ENCODE measurements around the gene NUDT13.

NUDT13 gene

DNA sequence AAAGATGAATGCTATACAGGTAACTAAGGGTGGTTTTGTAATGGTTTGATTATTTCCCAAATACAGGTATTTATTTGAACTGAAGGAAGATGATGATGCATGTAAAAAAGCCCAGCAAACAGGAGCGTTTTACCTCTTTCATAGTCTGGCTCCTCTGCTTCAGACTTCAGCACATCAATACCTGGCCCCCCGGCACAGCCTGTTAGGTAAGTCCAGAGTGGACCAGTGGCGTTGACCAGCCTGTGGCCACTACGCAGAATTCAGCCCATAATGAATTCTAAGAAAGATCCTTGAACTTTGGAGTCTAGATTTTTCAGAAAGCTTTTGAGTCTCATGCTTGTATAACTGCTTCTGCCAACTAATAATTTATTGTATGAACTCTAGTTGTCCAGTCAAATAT is 9.7 kb downstream of the NUDT13 start:
- no peak overlapping the region for H3K4me3 ChIP-seq (ENCODE audit: low read depth, low read length)
- no peak for DNase-seq
- no peaks in the 10 kb centered on the region for H3K27me3 ChIP-seq (replicated peaks)
- peaks cover 2% of the 10 kb centered on the region for H3K36me3 ChIP-seq (replicated peaks)
- H3K27ac ChIP-seq, result no peak overlapping the region
- in situ Hi-C loops (cut with HindIII; ENCODE audit: low pct_ligation_motif_present, low sequenced_read_pairs), result no loop called here
- TF ChIP-seq CTCF (IDR thresholded peaks at IDR 0.05; ENCODE audit: low read depth, low read length, missing control alignments), result no peak

DNA sequence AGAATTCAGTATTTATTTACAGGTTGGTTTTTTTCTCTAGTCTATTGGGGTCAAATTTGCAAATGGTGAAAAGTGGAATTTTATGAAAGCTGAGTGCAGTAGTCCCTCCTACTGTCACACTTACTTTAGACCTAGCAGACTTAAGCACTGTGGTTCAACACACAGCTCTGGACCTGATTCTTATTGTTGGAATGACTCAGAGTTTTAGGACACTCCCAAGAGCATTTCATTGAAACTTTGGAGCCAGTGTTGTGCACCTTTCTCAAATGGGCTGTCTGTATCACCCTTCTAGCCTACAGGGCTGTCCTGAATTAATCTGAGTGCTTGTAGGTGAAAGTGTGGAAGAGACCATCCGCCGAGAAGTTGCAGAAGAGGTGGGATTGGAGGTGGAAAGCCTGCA is 16.1 kb downstream of the NUDT13 start:
- DNase-seq, result no peak
- no peak overlapping the region for H3K4me3 ChIP-seq (ENCODE audit: low read depth, low read length)
- H3K27me3 ChIP-seq (replicated peaks), result no peaks in the 10 kb centered on the region
- in situ Hi-C loops (cut with HindIII; ENCODE audit: low pct_ligation_motif_present, low sequenced_read_pairs), result no loop called here
- TF ChIP-seq CTCF (IDR thresholded peaks at IDR 0.05; ENCODE audit: low read depth, low read length, missing control alignments), result no peak
- no peak overlapping the region for H3K27ac ChIP-seq
- peaks cover 18% of the 10 kb centered on the region for H3K36me3 ChIP-seq (replicated peaks)

- no peak overlapping the region for H3K27ac ChIP-seq
- no peak for TF ChIP-seq CTCF (IDR thresholded peaks at IDR 0.05; ENCODE audit: low read depth, low read length, missing control alignments)
- DNase-seq, result no peak
- in situ Hi-C loops (cut with HindIII; ENCODE audit: low pct_ligation_motif_present, low sequenced_read_pairs), result no loop called here
- peaks cover 45% of the 10 kb centered on the region for H3K36me3 ChIP-seq (replicated peaks)
- no peaks in the 10 kb centered on the region for H3K27me3 ChIP-seq (replicated peaks)
- no peak overlapping the region for H3K4me3 ChIP-seq (ENCODE audit: low read depth, low read length)
Measured at GRCh38 chr10:73131301-73131700, 21.0 kb downstream of the NUDT13 start.

GRCh38 chr10:73131913-73132686 is 21.8 kb downstream of the NUDT13 start:
- DNase-seq, result no peak
- no peak overlapping the region for H3K4me3 ChIP-seq (ENCODE audit: low read depth, low read length)
- H3K27ac ChIP-seq, result no peak overlapping the region
- in situ Hi-C loops (cut with HindIII; ENCODE audit: low pct_ligation_motif_present, low sequenced_read_pairs), result no loop called here
- TF ChIP-seq CTCF (IDR thresholded peaks at IDR 0.05; ENCODE audit: low read depth, low read length, missing control alignments), result no peak
- no peaks in the 10 kb centered on the region for H3K27me3 ChIP-seq (replicated peaks)
- peaks cover 47% of the 10 kb centered on the region for H3K36me3 ChIP-seq (replicated peaks)

DNA sequence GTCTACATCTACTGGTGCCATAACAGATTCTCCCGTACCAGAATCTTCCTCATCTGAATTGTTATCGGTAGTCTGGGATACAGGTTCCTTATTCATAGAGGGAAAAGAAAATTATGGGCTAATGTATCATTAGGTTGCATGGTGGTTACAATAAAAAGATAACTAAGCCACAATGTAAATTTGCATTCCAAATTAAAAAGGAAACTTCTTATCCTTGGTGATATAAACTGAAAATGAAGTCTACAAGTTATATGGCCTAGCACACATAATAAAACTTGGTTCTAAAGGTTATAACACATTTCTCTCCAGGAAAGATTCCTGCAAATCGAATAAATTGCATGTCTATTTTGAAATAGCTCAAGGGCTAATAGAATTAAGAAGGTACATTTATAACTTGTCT is 24.5 kb downstream of the NUDT13 start:
- in situ Hi-C loops (cut with HindIII; ENCODE audit: low pct_ligation_motif_present, low sequenced_read_pairs), result no loop called here
- H3K27ac ChIP-seq, result no peak overlapping the region
- TF ChIP-seq CTCF (IDR thresholded peaks at IDR 0.05; ENCODE audit: low read depth, low read length, missing control alignments), result no peak
- peaks cover 61% of the 10 kb centered on the region for H3K36me3 ChIP-seq (replicated peaks)
- DNase-seq, result no peak
- H3K4me3 ChIP-seq (ENCODE audit: low read depth, low read length), result no peak overlapping the region
- no peaks in the 10 kb centered on the region for H3K27me3 ChIP-seq (replicated peaks)

GRCh38 chr10:73136627-73137026 is 26.4 kb downstream of the NUDT13 start:
- in situ Hi-C loops (cut with HindIII; ENCODE audit: low pct_ligation_motif_present, low sequenced_read_pairs), result no loop called here

More at GRCh38 chr10:73136627-73137026, 26.4 kb downstream of the NUDT13 start:
- DNase-seq, result peak; percentile 13
- Histone ChIP-seq H3K27me3 (replicated peaks) (no peaks in the 10 kb centered on the region), H3K27ac (no peak overlapping the region), H3K36me3 (replicated peaks) (peaks cover 57% of the 10 kb centered on the region), H3K4me3 (ENCODE audit: low read depth, low read length) (no peak overlapping the region)
- no peak for TF ChIP-seq CTCF (IDR thresholded peaks at IDR 0.05; ENCODE audit: low read depth, low read length, missing control alignments)
